HG02943 (cell line): Measurements from ENCODE around the gene HRK.
A peak's percentile ranks its signal among the peaks of the same experiment; 100 is the strongest.
"Not testable (repeated sequence)": the region's sequence is repeated elsewhere in the genome, so short reads cannot be mapped to it uniquely, and the experiment has no call there.

ENCODE experiments used
- ATAC-seq: cut with Tn5 transposase; IDR thresholded peaks from one replicate; pipeline ENCODE4 v1.9.1; 2021; ENCODE audit warnings: mild to moderate bottlenecking, low read depth, moderate library complexity; ENCODE audit not compliant: unreplicated experiment

The HRK gene

GRCh38 chr12:116827432-116827831, 53.8 kb downstream of the HRK start:
- no peak for ATAC-seq

- no peak for ATAC-seq
Observed at GRCh38 chr12:116821291-116821690, 60.0 kb downstream of the HRK start.

DNA sequence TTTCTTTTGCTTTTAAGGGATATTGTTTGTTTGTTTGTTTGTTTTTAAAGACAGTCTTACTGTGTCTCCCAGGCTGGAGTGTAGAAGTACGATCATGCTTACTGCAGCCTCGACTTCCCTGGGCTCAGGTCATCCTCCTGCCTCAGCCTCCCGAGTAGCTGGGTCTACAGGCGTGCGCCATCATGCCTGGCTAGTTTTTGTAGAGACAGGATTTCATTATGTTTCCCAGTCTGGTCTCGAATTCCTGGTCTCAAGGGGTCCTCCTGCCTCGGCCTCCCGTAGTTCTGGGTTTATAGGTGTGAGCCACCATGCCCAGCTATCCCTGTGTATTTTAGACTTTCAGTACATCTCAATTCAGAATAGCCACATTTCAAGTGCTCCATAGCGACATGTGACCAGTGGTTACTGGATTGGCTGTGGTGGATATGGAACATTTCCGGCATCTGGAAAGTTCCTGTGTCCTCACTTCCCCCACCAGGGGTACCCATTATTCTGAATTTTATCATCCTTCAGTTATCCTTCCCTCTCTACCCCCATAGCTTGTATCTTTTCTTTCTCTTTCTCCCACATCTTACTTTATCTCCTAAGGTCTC, 61.1 kb downstream of the HRK start:
- no peak for ATAC-seq

- ATAC-seq, result peak; percentile 76
Observed at GRCh38 chr12:116818948-116819832, 62.1 kb downstream of the HRK start.

DNA sequence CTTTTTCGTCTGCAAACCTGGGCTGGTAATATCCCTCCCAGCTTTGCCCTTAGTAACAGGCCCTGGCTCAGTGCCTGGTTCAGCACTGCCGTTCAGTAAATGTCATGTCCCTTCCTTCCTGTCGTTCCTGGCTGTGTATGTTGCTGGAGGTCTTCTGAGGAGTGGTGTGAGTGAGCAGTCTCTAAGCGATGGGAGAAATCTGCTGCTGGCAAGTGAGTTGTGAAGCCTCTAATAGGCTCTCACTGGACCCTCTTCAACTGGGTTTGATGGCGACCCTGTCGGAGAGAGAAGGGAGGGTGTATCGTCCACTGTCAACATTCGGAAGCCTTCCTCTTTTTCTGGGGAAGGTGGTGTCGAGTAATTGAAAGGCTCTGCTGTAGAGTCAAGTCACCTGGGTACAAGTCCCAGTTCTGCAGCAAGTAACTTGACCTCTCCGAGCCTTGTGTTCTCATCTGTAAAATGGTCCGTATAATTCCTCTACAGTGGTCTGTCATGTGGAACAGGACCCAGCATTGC, 62.8 kb downstream of the HRK start:
- no peak for ATAC-seq

DNA sequence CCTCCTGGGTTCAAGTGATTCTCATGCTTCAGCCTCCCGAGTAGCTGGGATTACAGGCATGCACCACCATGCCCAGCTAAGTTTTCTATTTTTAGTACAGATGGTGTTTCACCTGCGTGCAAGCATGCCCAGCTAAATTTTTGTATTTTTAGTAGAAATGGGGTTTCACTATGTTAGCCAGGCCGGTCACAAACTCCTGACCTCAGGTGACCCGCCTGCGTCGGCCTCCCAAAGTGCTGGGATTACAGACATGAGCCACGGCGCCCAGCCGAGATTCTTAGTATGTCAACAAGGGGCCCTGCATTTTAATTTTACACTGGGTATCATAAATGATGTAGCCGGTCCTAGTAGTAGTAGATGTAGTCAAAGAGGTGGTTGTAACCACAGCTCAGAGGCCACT, 66.5 kb downstream of the HRK start:
- ATAC-seq, result not testable (repeated sequence)

- ATAC-seq, result no peak
Observed at GRCh38 chr12:116813271-116814041, 67.8 kb downstream of the HRK start.

DNA sequence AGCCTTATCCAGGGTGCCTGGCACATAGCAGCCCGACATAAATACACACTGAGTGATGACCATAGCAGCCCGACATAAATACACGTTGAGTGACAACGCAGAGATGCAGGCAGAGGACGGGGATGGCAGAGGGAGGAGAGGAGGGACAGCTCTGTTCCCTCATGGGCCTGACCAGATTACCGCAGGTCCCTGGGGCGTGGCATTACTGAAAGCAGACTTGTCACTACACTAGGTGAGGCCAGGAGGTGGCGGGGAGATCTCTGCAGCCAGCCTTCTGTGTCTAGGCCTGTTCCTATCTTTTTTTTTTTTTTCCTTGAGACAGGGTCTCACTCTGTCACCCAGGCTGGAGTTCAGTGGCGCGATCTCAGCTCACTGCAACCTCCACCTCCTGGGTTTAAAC, 69.0 kb downstream of the HRK start:
- ATAC-seq, result no peak

DNA sequence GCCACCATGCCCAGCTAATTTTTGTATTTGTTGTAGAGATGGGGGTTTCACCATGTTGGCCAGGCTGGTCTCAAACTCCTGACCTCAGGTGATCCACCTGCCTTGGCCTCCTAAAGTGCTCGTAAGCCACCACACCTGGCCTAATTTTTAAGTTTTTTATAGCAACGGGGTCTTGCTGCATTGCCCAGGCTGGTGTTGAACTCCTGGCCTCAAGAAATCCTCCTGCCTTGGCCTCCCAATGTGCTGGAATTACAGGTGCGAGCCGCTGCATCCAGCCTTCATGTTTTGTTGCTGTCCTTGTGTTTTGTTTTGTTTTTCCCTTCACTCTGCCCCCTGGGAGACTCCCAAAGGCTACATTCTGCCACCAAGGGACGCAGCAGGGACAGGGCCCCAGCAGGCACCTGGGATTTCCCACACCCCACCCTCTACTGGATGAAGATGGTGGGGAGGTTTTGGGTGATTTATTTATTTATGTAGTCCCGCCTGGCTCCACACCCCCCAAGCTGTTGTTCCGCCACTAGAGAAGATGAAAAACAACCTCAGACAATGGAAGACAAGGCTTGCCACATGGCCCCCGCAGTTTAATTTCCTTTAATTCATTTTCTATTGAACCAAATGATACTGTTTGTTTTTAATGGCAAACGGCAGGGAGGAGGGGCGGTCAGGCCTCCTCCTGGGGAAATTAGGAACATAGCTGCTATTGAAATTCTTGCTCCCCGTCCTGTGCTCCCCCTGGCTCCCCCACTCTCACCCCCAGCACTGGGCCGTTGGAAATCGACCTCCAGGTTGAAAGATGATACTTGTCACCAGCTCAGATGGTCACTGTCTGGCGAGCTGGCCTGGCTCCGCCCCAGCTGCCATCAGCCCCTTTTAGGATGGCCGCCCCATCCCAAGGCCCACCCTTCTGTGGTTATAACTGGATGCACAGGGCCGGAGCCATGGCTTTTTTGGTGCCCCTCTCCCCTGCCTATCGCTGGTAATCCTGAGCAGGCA, 72.8 kb downstream of the HRK start:
- ATAC-seq, result no peak

DNA sequence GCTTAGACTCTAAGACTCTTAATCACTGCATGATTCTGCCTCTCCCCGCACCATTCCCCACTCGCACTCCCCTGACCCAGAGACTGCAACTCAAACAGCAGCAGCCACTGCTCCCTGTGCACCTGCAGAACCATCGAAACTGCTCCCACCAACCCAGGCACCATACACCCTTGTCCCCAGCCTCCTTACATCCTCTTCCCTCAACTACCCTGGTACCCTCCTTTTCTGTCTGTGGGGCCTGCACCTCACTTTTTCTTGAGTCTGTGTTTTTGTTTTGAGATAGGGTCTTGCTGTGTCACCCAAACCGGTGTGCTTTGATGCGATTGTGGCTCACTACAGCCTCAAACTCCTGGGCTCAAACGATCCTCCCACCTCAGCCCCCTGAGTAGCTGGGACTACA, 73.7 kb downstream of the HRK start:
- no peak for ATAC-seq

GRCh38 chr12:116806845-116807440, 74.3 kb downstream of the HRK start:
- ATAC-seq, result no peak
